ENCODE data around the gene LRRC49.
"Not testable (repeated sequence)": the region's sequence is repeated elsewhere in the genome, so short reads cannot be mapped to it uniquely, and the experiment has no call there.

LRRC49 gene, protein sequence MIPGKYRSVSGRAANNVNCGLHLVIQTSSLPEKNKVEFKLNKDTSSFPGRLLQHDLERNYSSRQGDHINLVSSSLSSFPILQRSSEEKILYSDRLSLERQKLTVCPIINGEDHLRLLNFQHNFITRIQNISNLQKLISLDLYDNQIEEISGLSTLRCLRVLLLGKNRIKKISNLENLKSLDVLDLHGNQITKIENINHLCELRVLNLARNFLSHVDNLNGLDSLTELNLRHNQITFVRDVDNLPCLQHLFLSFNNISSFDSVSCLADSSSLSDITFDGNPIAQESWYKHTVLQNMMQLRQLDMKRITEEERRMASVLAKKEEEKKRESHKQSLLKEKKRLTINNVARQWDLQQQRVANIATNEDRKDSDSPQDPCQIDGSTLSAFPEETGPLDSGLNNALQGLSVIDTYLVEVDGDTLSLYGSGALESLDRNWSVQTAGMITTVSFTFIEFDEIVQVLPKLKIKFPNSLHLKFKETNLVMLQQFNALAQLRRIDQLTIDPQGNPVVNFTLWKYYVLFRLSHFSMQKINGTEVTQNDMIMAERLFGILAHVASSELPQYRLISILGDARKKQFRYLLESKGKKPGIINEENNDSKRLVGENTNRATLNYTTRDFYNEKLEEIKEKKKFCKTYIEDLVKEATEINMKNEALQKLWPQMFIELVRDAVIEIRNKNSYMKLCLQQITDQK

GRCh38 chr15:70892002-70892911, at the start of gene LRRC49, which contains the start of gene THAP10:
Gene LRRC49, plus strand, starts transcription at chr15:70892826. Its CDS starts 69 bp downstream, at chr15:70892895.
Gene THAP10, minus strand, starts transcription at chr15:70892433. Its CDS starts 161 bp downstream, at chr15:70892272.
- peak; percentile 84 for DNase-seq

GRCh38 chr15:70845602-70846360, 46.8 kb upstream of the LRRC49 start:
- DNase-seq: no peak

DNA sequence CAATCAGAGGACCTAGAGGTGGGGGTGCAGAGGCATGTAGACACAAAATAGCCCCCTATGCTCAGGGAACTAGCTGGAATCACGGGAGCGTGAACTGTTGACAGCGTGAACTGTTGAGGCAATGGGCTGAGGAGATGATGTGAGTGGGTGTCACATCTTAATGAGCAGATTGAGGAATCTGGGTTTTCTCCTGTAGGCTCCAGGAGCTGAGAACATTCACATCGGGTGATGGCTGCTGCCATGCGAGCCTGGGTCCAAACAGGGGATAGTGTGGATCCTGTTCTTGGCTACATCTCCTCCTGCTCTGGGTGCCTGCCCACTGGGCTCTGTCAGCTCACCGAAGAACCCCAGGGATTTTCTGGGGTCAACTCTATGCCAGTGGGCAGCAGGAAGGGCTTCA, 40.7 kb upstream of the LRRC49 start:
- no peak for DNase-seq

DNA sequence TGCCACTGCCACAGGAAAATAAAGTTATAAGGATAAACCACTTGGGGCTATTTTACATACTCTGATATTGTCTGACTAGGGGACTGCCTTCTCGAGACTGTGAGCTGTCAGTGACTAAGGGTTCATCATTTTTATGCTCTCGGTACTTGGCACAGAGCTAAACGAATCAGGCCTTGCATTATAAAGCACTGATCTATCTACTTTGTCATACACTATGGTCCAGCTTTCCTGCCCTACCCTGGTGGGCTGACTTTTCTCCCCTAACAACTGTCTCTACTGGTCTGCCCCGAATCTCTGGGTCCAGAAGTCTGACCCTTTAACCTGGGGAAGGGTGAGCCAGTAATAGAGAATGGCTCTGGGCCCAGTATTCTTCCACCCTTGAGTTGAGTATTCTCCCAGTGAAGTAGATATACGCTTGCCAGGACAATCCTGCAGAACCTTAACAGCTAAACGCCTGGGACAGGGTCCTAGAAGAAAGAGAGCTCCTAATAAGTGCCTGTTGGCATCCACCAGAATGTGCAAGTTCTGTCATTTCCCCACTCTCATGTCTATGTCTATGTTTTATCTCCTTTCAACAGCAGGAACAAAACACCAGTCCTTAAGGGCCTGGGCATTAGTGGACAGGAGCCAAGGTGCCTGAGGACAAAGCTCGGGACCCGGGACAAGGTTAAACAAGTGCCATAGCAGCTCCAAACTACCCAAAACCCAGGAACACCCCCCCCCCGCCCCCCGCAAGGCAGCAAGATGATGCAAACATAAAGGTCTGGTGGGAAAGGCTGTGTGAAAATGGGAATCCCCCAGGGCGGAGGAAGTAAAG, 39.9 kb upstream of the LRRC49 start:
- no peak for DNase-seq

DNA sequence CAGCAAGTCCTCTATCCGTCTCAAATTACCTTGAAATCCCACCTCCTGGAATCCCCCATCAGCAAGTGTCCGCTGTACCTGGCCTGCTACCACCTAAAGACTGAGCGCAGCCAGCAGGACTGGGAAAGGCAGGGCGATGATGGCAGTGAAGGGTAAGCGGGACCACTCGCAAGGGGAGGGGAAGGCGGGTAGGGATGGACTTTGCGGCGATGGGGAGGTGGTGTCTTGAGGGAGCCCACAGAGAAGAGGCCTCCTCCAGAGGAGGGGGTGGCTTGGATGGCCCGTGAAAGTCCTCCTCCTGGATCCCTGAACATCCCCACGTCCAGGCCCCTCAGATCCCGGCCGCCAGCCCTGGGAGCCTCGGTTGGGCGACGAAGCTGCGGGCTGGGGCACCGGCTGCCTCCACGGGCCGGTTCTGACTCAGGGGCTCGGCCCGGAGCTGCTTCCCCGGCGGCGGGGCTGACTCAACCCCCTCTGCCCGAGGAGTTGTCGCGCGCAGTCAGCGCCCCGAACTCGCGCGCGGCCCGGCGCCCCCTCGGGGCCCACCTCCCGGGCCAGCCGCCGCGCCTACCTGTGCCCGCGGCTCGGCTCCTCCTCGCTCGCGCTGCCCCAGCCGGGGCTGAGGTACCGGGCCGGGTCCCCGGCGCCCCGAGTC, 39.2 kb upstream of the LRRC49 start:
- no peak for DNase-seq

- DNase-seq: no peak
These were observed 38.5 kb upstream of the LRRC49 start, which contains the start of gene LARP6 for GRCh38 chr15:70853973-70854665. Gene LARP6, minus strand, starts transcription at chr15:70854157. Its CDS starts 69 bp downstream, at chr15:70854088.

DNA sequence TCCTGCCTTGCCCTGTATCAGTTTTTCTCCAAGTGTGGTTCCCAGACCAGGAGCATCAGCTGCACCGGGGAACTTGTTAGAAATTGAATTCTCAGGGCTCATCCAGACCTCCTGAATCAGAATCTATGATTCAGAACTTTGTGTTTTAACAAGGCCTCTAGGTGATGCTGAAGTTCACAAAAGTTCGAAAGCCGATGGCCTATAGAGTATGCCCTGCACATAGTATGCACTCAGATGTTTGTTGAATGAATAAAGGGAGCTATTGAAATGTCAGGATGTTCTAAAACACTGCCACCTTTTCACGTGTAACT, 38.0 kb upstream of the LRRC49 start:
- DNase-seq: no peak

DNA sequence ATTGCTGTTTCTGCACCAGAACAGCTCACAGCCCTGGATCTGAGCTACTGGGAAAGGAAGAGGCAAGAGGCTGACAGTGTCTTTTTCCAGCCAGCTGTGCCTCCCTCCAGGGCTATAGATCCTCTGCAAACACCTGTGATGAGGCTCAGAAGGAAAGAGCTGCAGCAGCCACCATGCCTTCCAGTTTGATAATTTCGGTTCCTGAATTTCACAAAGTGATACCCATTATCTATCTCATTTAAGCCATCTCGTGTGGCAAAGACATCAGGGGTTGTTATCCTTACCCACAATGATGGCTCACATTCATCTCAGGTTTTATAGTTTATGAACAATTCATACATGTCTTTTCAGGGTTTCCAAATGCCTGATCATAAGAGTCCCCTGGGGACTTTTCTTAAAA, 36.9 kb upstream of the LRRC49 start:
- DNase-seq: no peak

DNA sequence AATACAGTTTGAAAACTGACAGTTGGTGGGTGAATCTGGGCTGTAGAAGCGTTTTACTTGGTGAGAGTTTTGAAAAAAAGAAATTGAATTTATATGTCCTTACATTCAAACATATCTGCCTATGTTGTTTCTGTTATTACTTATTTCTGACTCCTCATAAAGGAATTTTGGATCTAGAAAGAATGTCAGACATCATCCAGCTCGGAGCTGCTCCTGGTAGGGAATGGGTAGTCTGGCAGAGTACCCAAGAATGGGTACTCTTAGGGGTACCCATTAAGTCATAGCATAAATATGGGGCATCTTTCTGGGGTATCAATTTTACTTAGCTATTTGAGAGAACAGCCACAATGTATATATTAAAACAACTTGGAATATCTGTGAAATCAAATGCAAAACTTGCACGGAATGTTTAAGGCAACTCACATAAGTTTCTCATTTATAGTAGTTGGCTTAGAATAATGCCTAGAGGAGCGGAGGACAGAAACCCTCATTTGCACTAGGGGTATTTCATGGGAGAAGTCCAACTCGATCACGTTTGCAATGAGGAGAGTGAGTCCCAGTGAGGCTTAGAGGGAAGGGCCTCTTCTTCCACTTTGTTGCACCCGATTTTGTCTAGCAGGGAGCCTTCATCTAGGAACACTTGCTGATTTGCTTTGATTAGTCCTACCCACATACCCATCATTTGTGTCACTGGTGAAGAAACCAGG, 36.3 kb upstream of the LRRC49 start:
- DNase-seq: no peak

- no peak for DNase-seq
These were observed 35.6 kb upstream of the LRRC49 start for GRCh38 chr15:70856884-70857561.

GRCh38 chr15:70857562-70858285, 34.9 kb upstream of the LRRC49 start:
- DNase-seq: no peak

DNA sequence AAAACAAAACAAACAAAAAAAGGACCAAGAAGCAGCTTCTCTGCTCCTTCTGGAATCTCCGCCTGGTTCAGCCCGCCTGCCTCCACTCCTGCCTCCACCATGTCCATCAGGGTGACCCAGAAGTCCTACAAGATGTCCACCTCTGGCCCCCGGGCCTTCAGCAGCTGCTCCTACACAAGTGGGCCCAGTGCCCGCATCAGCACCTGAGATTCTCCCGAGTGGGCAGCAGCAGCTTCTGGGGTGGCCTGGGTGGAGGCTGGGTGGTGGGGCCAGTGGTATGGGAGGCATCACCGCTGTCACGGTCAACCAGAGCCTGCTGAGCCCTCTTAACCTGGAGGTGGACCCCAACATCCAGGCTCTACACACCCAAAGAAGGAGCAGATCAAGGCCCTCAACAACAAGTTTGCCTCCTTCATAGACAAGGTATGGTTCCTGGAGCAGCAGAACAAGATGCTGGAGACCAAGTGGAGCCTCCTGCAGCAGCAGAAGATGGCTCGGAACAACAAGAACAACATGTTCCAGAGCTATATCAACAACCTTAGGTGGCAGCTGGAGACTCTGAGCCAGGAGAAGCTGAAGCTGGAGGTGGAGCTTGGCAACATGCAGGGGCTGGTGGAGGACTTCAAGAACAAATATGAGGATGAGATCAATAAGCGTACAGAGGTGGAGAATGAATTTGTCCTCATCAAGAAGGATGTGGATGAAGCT, 33.9 kb upstream of the LRRC49 start:
- not testable (repeated sequence) for DNase-seq

- DNase-seq: no peak
These were observed 33.2 kb upstream of the LRRC49 start for GRCh38 chr15:70859322-70859908.

- no peak for DNase-seq
These were observed 32.6 kb upstream of the LRRC49 start for GRCh38 chr15:70859998-70860397.

GRCh38 chr15:70863450-70864218, 29.0 kb upstream of the LRRC49 start:
- DNase-seq: no peak

GRCh38 chr15:70866982-70867641, 25.5 kb upstream of the LRRC49 start:
- DNase-seq: no peak

Measured in suppressor macrophage treated with lipopolysaccharide for 4 hours (primary cell).